Sigmoid colon (tissue), 3 donors: ENCODE results near the gene BICC1.

Experiments used
- POLR2A ChIP-seq, 2 donors: fragments of 450-650 bp; IDR thresholded peaks; one replicate each; pipeline ENCODE4 v1.6.1; 2016; ENCODE audit warnings: antibody characterized with exemption in 2 of 2, mild to moderate bottlenecking in 2 of 2, moderate library complexity in 2 of 2
- TF ChIP-seq, protein P1 (sequence below), 4 experiments: fragments of 450-650 bp in 3 of 4; fragments of 200-600 bp in 1 of 4; IDR thresholded peaks; one replicate each; pipeline ENCODE4 v1.5.1; 2016 to 2019; ENCODE audit warnings: antibody characterized with exemption in 4 of 4, mild to moderate bottlenecking in 3 of 4, moderate library complexity in 2 of 4

DNA sequence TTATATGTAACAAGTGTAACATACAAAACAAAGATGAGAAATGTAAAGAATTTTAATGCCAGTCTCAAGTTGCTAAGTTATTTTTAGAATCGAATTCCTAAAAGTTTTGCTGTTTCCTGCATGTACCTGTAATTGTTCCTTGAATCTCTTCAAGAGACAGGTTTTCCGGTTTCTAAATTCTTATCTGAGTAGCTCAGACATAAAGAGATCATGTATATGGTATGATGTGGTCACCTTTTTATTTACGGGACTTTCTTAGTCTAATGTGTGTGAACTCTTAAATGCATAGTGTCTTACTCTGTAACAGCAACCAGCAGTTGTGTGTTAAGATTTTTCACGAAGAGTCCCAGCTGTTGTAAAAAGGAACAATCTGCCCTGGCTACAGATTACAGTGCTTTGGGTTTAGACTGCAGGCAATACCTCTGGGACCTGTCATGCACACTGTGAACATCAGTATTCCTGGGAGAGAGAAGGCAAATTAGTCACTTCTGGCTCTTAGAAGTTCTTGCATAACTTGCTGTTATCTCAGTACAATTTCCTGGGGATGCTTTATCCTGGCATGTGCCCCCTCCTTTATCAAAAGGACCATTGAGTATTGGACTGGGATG lies 263.4 kb downstream of the BICC1 start:
- no peak for TF ChIP-seq POLR2A (IDR thresholded peaks at IDR 0.05)
- TF ChIP-seq, protein P1, sequence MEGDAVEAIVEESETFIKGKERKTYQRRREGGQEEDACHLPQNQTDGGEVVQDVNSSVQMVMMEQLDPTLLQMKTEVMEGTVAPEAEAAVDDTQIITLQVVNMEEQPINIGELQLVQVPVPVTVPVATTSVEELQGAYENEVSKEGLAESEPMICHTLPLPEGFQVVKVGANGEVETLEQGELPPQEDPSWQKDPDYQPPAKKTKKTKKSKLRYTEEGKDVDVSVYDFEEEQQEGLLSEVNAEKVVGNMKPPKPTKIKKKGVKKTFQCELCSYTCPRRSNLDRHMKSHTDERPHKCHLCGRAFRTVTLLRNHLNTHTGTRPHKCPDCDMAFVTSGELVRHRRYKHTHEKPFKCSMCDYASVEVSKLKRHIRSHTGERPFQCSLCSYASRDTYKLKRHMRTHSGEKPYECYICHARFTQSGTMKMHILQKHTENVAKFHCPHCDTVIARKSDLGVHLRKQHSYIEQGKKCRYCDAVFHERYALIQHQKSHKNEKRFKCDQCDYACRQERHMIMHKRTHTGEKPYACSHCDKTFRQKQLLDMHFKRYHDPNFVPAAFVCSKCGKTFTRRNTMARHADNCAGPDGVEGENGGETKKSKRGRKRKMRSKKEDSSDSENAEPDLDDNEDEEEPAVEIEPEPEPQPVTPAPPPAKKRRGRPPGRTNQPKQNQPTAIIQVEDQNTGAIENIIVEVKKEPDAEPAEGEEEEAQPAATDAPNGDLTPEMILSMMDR (IDR thresholded peaks at IDR 0.05) = no peak
